GM19372 (cell line): ENCODE results near the gene PIGT.

Experiments used
- ATAC-seq: cut with Tn5 transposase; IDR thresholded peaks from one replicate; pipeline ENCODE4 v1.9.1; 2021; ENCODE audit warnings: mild to moderate bottlenecking, low read depth, moderate library complexity; ENCODE audit not compliant: unreplicated experiment

PIGT gene

GRCh38 chr20:45426320-45427016, 10.5 kb downstream of the PIGT start:
- no peak for ATAC-seq

GRCh38 chr20:45427236-45428149, 11.6 kb downstream of the PIGT start:
- no peak for ATAC-seq

- no peak for ATAC-seq
Measured at GRCh38 chr20:45429618-45430017, 13.7 kb downstream of the PIGT start.

GRCh38 chr20:45432294-45432693, 16.4 kb downstream of the PIGT start:
- peak; percentile 65 for ATAC-seq

- ATAC-seq, result no peak
Measured at GRCh38 chr20:45433316-45433715, 17.4 kb downstream of the PIGT start.

- ATAC-seq, result no peak
Measured at GRCh38 chr20:45433976-45434375, 18.0 kb downstream of the PIGT start.

GRCh38 chr20:45436732-45437485, 21.0 kb downstream of the PIGT start:
- peak; percentile 72 for ATAC-seq

GRCh38 chr20:45440424-45440823, 24.5 kb downstream of the PIGT start:
- no peak for ATAC-seq

- no peak for ATAC-seq
Measured at GRCh38 chr20:45440891-45441685, 25.1 kb downstream of the PIGT start.

GRCh38 chr20:45441746-45442145, 25.8 kb downstream of the PIGT start:
- no peak for ATAC-seq

GRCh38 chr20:45444050-45444449, 28.1 kb downstream of the PIGT start:
- no peak for ATAC-seq

- ATAC-seq, result no peak
Measured at GRCh38 chr20:45445805-45446562, 30.0 kb downstream of the PIGT start.

GRCh38 chr20:45448270-45448669, 32.3 kb downstream of the PIGT start:
- ATAC-seq, result no peak

- no peak for ATAC-seq
Measured at GRCh38 chr20:45449528-45449927, 33.6 kb downstream of the PIGT start.

- ATAC-seq, result no peak
Measured at GRCh38 chr20:45450097-45450818, 34.3 kb downstream of the PIGT start.

- ATAC-seq, result no peak
Measured at GRCh38 chr20:45452238-45452637, 36.3 kb downstream of the PIGT start.

- ATAC-seq, result no peak
Measured at GRCh38 chr20:45452772-45453691, 37.1 kb downstream of the PIGT start.

- ATAC-seq, result no peak
Measured at GRCh38 chr20:45456632-45457031, 40.7 kb downstream of the PIGT start.
